GM19455 (cell line): ENCODE results near the gene TLL1.

Source experiments
- ATAC-seq: cut with Tn5 transposase; IDR thresholded peaks from one replicate; pipeline ENCODE4 v1.9.1; 2021; ENCODE audit not compliant: unreplicated experiment

Gene TLL1

GRCh38 chr4:165872461-165873297 is at the start of gene TLL1:
Gene TLL1 (plus strand): TSS chr4:165873237. CDS start chr4:165873905, 668 bp downstream.
- ATAC-seq: no peak

GRCh38 chr4:165826166-165826565 is 46.9 kb upstream of the TLL1 start:
- no peak for ATAC-seq

GRCh38 chr4:165827018-165827417 is 46.0 kb upstream of the TLL1 start:
- no peak for ATAC-seq

DNA sequence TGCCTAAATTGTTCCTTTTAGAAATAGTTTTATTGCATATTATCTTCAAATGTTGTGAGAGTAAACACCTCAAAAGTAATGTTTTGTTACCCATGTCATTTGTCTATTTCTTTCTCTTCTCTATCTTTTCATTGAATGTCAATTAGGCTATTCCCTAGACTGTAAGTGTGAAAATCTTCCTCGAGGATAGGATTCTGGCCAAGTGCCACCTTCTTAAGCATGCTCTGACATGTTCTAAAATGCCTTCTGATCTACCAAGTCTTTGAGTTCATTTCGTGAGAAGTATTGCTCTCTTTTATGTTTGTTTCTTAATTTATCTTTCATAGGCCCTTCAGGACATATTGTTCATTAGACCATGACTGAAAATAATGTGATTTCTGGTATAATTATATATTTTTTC is 44.1 kb upstream of the TLL1 start:
- no peak for ATAC-seq

DNA sequence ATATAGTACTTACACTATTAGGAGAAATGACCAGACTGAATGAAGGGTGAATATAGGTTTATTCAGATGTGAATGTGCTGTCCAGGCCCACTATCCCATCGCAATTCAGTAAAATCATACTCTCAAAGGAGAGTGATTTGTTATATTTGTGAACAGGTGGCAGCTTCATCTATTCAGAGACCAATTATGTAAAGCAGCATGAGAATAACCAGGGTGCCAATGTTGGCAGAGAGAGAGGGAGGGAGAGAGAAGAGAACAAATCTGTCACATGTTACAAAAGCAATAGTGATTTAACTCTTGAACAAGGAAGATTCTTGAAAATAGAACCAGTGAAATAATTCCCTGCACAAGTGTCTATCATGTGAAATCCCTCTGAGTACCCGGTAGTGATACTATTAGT is 38.9 kb upstream of the TLL1 start:
- no peak for ATAC-seq

DNA sequence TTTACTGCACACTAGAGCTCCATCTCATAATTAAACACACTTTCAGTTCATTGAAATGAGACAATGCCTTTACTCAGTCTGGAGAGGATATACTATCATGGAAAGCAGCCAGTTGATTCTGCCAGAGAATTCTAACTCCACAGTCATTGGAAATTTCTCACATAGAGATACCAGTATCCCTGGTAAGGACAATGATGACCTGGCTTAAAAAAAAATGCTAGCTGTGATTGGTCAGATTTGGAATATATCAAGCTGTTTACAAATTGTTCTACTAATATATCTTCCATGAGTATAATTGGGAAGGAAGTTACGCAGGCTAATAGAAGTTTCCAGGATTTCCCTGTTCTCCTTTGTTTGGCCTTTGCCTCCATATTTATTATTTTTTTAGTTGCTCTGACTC is 34.5 kb upstream of the TLL1 start:
- no peak for ATAC-seq

DNA sequence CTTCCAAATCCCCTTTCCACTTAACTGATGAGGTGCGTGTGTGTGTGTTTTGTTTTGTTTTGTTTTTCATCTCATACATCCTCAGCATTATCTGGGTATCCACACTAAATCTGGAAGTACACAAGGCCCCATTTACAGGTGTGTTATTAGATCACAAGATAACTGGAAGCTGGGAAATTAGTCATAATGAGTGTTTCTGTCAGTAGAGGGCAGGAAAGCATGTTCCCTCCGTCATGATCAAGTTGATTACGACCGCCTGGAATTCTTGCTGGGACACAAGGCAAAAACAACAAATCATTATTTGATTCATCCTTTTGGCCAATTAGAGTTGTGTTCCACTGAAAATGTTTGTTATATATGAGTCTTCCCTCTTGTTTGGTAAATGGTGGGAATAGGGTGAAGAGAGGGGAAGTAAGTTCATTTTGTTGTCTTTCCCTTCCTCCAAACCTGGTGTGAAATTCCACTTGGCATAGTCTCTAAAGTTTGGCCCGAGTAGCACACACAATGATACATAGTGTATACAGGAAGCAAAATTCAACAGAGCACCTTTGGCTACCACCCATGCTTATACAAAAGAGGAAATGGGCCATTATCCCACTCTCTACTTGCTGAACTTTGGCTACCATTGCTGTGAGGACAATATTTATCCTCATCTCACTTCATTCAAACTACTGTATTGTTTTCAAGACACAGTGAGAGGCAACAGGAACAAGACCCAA is 33.3 kb upstream of the TLL1 start:
- ATAC-seq: no peak

- ATAC-seq: no peak
Measured at GRCh38 chr4:165842684-165843083, 30.4 kb upstream of the TLL1 start.

DNA sequence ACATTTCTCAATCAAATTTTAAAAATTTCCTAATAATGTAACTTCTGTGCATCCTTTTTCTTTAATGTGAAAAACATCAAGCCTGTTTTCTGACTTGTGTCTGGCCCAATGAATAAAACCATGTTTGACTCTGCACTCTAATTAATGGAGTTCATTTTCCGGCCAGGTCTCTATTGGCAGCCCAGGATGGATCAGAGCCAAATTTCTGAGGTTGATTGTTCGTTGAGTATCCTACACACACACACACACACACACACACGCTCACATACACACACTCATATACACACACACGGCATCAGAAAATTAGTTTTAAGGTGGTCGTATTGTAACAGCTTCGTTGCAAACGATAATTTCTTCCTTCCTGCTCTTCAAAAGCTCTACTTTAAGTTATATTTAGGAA is 28.9 kb upstream of the TLL1 start:
- ATAC-seq: no peak

GRCh38 chr4:165851256-165851655 is 21.8 kb upstream of the TLL1 start:
- ATAC-seq: no peak

DNA sequence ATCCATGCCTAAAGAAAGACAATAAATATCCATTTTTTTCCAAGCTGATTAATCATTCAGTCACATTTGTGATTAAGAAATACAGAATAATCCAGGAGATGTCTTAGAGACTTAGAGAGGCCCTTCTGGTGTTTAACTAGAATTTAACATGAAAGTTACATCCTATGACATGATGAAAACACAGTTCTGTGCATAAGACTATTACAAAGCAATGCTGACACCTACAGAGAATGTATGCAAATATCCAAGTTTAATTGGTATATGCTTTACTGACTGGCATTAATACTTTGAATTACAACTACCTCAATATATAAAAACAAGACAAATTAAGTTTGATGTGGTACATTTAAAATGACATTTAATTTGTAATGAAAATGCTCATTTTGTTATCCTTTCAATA is 17.8 kb upstream of the TLL1 start:
- no peak for ATAC-seq

GRCh38 chr4:165861363-165861762 is 11.7 kb upstream of the TLL1 start:
- no peak for ATAC-seq

DNA sequence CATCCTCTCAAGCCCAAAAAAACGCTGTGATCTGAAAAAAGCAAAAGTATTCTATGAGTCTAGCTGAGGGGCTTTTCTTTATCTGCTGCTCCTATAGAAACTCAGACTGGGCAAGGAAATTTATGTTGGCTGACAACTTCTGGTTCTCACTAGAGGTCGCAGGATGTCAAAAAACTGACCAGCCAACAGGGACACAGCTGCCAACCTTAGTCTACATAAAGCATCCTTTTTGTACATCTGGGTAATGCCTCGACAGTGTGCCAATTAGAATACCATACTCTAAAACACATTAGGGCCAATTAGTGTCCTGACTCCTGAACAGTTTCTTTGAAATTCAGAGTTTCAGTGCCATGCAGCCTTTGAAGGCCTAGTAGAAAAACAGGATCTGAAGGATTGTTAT is 8.8 kb upstream of the TLL1 start:
- ATAC-seq: no peak

DNA sequence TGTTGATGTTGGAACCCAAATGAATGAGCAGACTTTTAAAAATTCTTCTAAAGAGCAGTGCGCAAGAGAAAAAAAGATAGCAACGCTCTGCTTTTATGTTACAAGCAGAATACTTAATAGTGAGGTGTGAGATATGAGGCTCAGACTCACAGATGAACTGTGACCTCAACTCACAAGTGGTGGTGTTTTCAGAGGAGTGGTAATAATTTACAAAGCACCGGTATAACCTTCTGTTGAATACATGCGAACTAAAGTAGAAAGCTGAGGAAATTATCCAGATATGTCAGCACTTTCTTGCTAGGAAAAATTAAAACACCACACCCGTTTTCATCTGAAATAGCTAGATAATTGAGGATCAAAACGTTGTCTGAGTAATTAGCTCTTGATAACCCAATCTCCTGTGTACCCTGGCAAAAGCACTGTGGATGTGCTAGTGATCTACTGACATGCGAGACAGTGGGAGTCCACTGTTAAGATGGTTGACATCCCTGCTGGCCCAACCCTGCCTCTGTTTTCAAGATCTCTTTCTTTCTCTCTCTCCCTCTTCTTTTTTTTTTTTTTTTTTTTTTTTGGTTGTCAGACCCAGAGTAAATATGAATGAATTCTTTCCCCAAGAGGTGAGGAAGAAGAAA is 6.9 kb upstream of the TLL1 start:
- ATAC-seq: no peak

DNA sequence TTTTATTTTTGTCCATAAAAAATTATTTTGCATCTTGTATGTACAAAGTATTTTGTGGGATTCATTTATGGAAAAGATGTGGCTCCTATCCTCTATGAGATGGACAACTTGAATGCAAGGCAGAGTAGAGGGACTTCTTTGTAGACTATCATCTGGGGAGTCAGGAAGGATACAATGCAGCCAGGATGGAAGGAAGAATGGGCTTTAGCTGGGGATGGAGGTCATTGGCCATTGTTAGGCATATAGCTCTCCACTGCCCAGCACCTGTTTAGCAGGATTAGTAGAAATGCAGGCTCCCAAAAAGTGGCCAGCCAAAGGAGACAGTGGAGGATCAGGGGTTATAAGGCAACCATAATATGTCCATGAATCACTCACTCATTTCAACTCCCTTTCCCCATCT is 5.1 kb upstream of the TLL1 start:
- ATAC-seq: no peak

GRCh38 chr4:165873298-165874071 is 448 bp downstream of the TLL1 start:
- ATAC-seq: no peak

DNA sequence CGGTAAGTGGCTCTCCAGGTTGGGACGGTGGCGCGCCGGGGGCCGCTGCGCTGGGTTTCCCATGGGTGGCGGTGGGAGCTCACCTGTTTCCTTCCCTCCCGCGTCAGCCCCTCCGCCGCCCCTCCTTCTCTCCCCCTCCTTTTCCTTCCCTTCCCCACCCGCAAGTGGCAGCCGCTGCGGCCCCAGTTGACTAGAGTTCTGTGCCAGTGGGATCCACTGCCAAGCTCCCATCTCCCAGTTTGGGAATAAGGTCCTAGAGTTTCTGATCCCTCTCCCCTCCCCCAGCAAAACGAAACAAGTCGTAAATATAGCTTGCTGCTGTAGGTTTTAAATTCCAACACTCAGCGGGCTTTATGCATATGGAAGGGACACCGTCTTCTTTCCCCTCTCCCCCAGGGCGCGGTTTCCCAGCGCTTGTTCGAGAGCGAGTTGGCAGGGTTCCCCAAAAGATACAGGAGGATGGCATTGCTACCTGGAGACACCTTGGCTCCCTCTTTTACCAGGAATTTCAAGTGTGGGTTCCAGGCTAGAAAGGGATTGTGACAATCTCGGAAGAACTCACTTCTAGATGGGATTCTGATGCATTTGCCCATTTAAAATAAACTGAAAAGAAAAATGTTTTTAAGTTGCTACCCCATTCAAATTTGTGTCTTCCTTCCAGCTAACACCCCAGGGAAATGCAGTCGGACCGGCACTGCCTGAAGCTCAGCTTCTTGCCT is 1.2 kb downstream of the TLL1 start:
- no peak for ATAC-seq

DNA sequence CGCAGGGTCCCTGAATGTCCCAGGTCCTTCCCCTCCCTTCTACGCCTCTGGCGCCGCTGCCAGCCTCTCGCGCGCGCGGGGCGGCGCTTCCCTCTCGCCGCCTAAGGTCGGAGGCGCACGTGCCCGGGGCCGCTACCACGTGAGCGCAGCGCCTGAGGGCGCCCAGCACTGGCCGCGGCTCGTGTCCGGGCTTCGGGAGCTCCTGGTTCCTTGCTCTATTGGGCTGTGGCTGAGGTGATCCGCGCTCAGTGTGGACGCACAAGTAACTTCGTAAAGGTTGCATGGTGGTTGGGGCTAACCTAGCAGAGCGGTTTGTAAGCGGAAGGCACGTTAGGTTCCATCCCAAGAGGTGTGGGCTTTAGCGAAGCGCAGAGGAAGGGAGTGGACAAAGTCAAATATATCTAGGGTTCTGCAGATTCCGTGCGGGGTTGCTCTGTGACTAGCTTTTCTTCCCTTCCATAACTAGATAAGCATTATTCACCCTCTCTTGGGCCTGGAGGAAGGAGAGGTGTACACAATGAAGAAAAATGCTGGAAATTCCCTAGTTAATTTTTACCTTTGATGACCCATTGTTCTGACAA is 1.8 kb downstream of the TLL1 start:
- no peak for ATAC-seq

- no peak for ATAC-seq
Measured at GRCh38 chr4:165875446-165875845, 2.4 kb downstream of the TLL1 start.

GRCh38 chr4:165877286-165877685 is 4.2 kb downstream of the TLL1 start:
- no peak for ATAC-seq
